Esophagus squamous epithelium (tissue), 5 donors: ENCODE data around the gene TTYH2. TPM values are rescaled to one million over a fixed set of nuclear protein-coding genes. Genes with fewer than 3 reads are reported as not detected.

Experiments used
- DNase-seq: peaks from one replicate; lab custom pipeline; 2025; lab: John Stamatoyannopoulos, UW
- H3K27ac ChIP-seq, 4 donors: fragments of 200-600 bp; sonication (generic); one replicate each; pipeline ENCODE4 v1.5.1; 2016 to 2019; ENCODE audit warnings: mild to moderate bottlenecking in 1 of 4
- H3K27me3 ChIP-seq, 4 donors: fragments of 200-600 bp; sonication (generic); 1 replicate in 3 of 4; 2 replicates in 1 of 4; pipeline versions ENCODE4 v1.5.1 to v1.6.0; 2017 to 2021; ENCODE audit warnings: antibody characterized with exemption in 1 of 4
- H3K36me3 ChIP-seq, 3 donors: fragments of 200-600 bp; sonication (generic); one replicate each; pipeline ENCODE4 v1.5.1; 2016 to 2019
- H3K4me1 ChIP-seq, 3 donors: fragments of 200-600 bp; sonication (generic); one replicate each; pipeline ENCODE4 v1.5.1; 2017 to 2019
- H3K4me3 ChIP-seq, 4 donors: fragments of 200-600 bp; sonication (generic); 1 replicate in 3 of 4; 2 replicates in 1 of 4; pipeline ENCODE4 v1.5.1; 2016 to 2019; ENCODE audit warnings: mild to moderate bottlenecking in 2 of 4, moderate library complexity in 1 of 4
- H3K9me3 ChIP-seq, 3 donors: fragments of 200-600 bp; sonication (generic); one replicate each; pipeline ENCODE4 v1.5.1; 2016 to 2019
- CTCF ChIP-seq, 6 experiments: fragments of 450-650 bp in 4 of 6; fragments of 200-600 bp in 2 of 6; sonication (generic) in 2 of 6; IDR thresholded peaks; one replicate each; pipeline ENCODE4 v1.5.1; 2016 to 2019; ENCODE audit warnings: antibody characterized with exemption in 6 of 6, mild to moderate bottlenecking in 4 of 6, moderate library complexity in 4 of 6
- POLR2A ChIP-seq, 4 donors: fragments of 450-650 bp; IDR thresholded peaks; one replicate each; pipeline ENCODE4 v1.6.1; 2017; ENCODE audit warnings: antibody characterized with exemption in 4 of 4, mild to moderate bottlenecking in 4 of 4, moderate library complexity in 3 of 4
- WGBS, 2 donors: methylation state at CpG; one replicate each; pipeline ENCODE4 v1.1.5; 2018; 5-methylcytosine and 5-hydroxymethylcytosine counted together
- intact Hi-C: fragments of 100-400 bp; cut with DNase I; formaldehyde crosslinking; loops from one replicate; pipeline ENCODE4 v1.15.0; 2022
- total RNA-seq, 4 donors: library from RNA; depleted of rRNA; stranded (reverse); fragments of >200 nt; gene quantifications; one replicate each; pipeline ENCODE4 v1.1.0, GENCODE V29; 2016
- donor health status: DM: yes; HTN: yes; CAD: no.

The TTYH2 gene
- total RNA-seq, 4 donors from 2014 or later = 0.35 to 6.7 (median 1.8) TPM

GRCh38 chr17:74199306-74200092 lies 13.9 kb upstream of the TTYH2 start:
- DNase-seq = no peak
- Histone ChIP-seq H3K27ac (no peak overlapping the region), H3K4me3 (peak overlapping the region in 1 of 4 donors; percentile 39), H3K36me3 (no peaks in the 10 kb centered on the region), H3K27me3 (peaks cover 0 to 83% (median 2%) of the 10 kb centered on the region in 4 donors), H3K9me3 (no peaks in the 10 kb centered on the region), H3K4me1 (peaks cover 5 to 29% (median 6%) of the 10 kb centered on the region in 3 donors)
- intact Hi-C loops = no loop called here
- 29 to 46% methylated on average over 16 to 24 of the region's 35 CpGs for WGBS, 2 donors
- TF ChIP-seq POLR2A (IDR thresholded peaks at IDR 0.05) (no peak), CTCF (IDR thresholded peaks at IDR 0.05) (peak; percentile 77 to 98 (median 92))

GRCh38 chr17:74200112-74200511 lies 13.3 kb upstream of the TTYH2 start:
- peaks cover 0 to 5% (median 0%) of the 10 kb centered on the region in 3 donors for H3K36me3 ChIP-seq
- no peak for TF ChIP-seq POLR2A (IDR thresholded peaks at IDR 0.05)
- TF ChIP-seq CTCF (IDR thresholded peaks at IDR 0.05) = no peak
- no peaks in the 10 kb centered on the region for H3K9me3 ChIP-seq
- no peak for DNase-seq
- no peak overlapping the region for H3K4me3 ChIP-seq
- no peak overlapping the region for H3K27ac ChIP-seq
- intact Hi-C loops = no loop called here
- peaks cover 11 to 29% (median 12%) of the 10 kb centered on the region in 3 donors for H3K4me1 ChIP-seq
- 53 to 87% methylated on average over 9 of the region's 10 CpGs for WGBS, 2 donors
- H3K27me3 ChIP-seq = peaks cover 0 to 77% (median 2%) of the 10 kb centered on the region in 4 donors

GRCh38 chr17:74201250-74201649 lies 12.1 kb upstream of the TTYH2 start:
- Histone ChIP-seq H3K4me1 (peaks cover 17 to 39% (median 24%) of the 10 kb centered on the region in 3 donors), H3K36me3 (peaks cover 0 to 17% (median under 1%) of the 10 kb centered on the region in 3 donors), H3K27me3 (peaks cover 0 to 66% (median 2%) of the 10 kb centered on the region in 4 donors), H3K4me3 (no peak overlapping the region), H3K9me3 (no peaks in the 10 kb centered on the region), H3K27ac (no peak overlapping the region)
- TF ChIP-seq POLR2A (IDR thresholded peaks at IDR 0.05) (no peak), CTCF (IDR thresholded peaks at IDR 0.05) (no peak)
- DNase-seq = no peak
- intact Hi-C loops = no loop called here
- 14 to 28% methylated on average over 6 to 8 of the region's 8 CpGs for WGBS, 2 donors

GRCh38 chr17:74201948-74202347 lies 11.4 kb upstream of the TTYH2 start:
- WGBS, 2 donors = 71 to 76% methylated on average over 10 of the region's 10 CpGs
- peaks cover 0 to 22% (median 4%) of the 10 kb centered on the region in 3 donors for H3K36me3 ChIP-seq
- TF ChIP-seq CTCF (IDR thresholded peaks at IDR 0.05) = no peak
- TF ChIP-seq POLR2A (IDR thresholded peaks at IDR 0.05) = no peak
- intact Hi-C loops = no loop called here
- peaks cover 0 to 59% (median 2%) of the 10 kb centered on the region in 4 donors for H3K27me3 ChIP-seq
- H3K9me3 ChIP-seq = no peaks in the 10 kb centered on the region
- H3K4me1 ChIP-seq = peaks cover 17 to 46% (median 27%) of the 10 kb centered on the region in 3 donors
- DNase-seq = no peak
- no peak overlapping the region for H3K27ac ChIP-seq
- H3K4me3 ChIP-seq = no peak overlapping the region

GRCh38 chr17:74202938-74203337 lies 10.4 kb upstream of the TTYH2 start:
- intact Hi-C loops = no loop called here
- TF ChIP-seq POLR2A (IDR thresholded peaks at IDR 0.05) (no peak), CTCF (IDR thresholded peaks at IDR 0.05) (no peak)
- peak overlapping the region in 2 of 4 donors; percentile 97 to 99 for H3K4me3 ChIP-seq
- 7 to 18% methylated on average over 5 to 15 of the region's 15 CpGs for WGBS, 2 donors
- no peaks in the 10 kb centered on the region for H3K9me3 ChIP-seq
- H3K36me3 ChIP-seq = peaks cover 0 to 32% (median 4%) of the 10 kb centered on the region in 3 donors
- DNase-seq = no peak
- H3K27ac ChIP-seq = no peak overlapping the region
- H3K27me3 ChIP-seq = peaks cover 0 to 49% (median 2%) of the 10 kb centered on the region in 4 donors
- H3K4me1 ChIP-seq = peaks cover 17 to 56% (median 37%) of the 10 kb centered on the region in 3 donors
